ENCODE data around the gene TJAP1. TPM values are rescaled to one million over a fixed set of nuclear protein-coding genes. Genes with fewer than 3 reads are reported as not detected.

Gene TJAP1
- total and polyA plus RNA-seq, 2 donors (not counting 1 experiment from before 2014, with no cell fraction given) = 8.9 to 18.9 TPM

- Histone ChIP-seq H4K20me1 (ENCODE audit: control insufficient read depth, extremely low read depth, insufficient read depth, low read length) (no peaks in the 10 kb centered on the region), H3K4me1 (ENCODE audit: control insufficient read depth, extremely low read depth, insufficient read depth, low read length) (no peaks in the 10 kb centered on the region), H3K79me2 (ENCODE audit: control insufficient read depth, insufficient read depth, low read length) (no peaks in the 10 kb centered on the region), H2AFZ (ENCODE audit: low read length) (no peak overlapping the region), H3K36me3 (ENCODE audit: control insufficient read depth, insufficient read depth, low read length) (peaks cover 2% of the 10 kb centered on the region), H3K4me2 (ENCODE audit: extremely low read depth, insufficient read depth, low read length) (no peak overlapping the region), H3K9ac (ENCODE audit: insufficient read depth, low read length) (no peak overlapping the region), H3K27ac (ENCODE audit: insufficient read depth, low read length) (no peak overlapping the region), H3K9me3 (ENCODE audit: control insufficient read depth, insufficient read depth, low read depth, low read length) (no peaks in the 10 kb centered on the region), H3K4me3 (replicated peaks in 1 of 4; ENCODE audit: control extremely low read depth in 1 of 4, insufficient read depth in 1 of 4, low read depth in 3 of 4, low read length in 4 of 4) (no peak overlapping the region), H3K27me3 (ENCODE audit: control insufficient read depth, insufficient read depth, low read length) (no peaks in the 10 kb centered on the region)
- TF ChIP-seq EZH2 (IDR thresholded peaks at IDR 0.05; ENCODE audit: low read length, missing control alignments) (no peak), CTCF (conservative IDR thresholded peaks at IDR 0.05 in 1 of 2, IDR thresholded peaks at IDR 0.05 in 1 of 2; ENCODE audit: low read depth in 1 of 2, low read length in 2 of 2) (no peak)
- DNase-seq (ENCODE audit: low read depth in 2 of 2) = no peak
These were observed 63.1 kb downstream of the TJAP1 start for GRCh38 chr6:43540507-43540906.

DNA sequence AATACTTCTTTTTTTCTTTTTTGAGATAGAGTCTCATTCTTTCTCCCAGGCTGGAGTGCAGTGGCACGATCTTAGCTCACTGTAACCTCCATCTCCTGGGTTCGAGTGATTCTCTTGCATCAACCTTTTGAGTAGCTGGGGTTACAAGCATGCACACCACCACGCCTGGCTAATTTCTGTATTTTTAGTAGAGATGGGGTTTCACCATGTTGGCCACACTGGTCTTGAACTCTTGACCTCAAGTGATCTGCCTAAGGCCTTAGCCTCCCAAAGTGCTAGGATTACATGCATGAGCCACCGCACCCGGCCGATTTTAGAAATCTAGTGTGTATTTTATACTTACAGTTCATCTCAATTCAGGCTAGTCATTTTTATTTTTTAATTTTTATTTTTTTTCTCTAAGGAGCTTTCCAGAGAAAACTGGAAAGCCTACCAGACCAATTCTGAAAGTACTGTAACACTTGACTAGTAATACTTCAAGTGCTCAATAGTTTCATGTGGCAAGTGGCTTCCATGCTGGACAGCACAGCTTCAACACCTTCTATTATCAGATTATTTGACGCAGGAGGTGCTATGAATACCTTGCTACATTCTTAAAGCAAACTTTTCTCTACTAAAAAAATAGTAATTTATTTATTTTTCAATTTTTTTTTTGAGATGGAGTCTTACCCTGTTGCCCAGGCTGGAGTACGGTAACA lies 64.6 kb downstream of the TJAP1 start:
- Histone ChIP-seq H3K27me3 (ENCODE audit: control insufficient read depth, insufficient read depth, low read length) (no peaks in the 10 kb centered on the region), H3K9me3 (ENCODE audit: control insufficient read depth, insufficient read depth, low read depth, low read length) (no peaks in the 10 kb centered on the region), H3K79me2 (ENCODE audit: control insufficient read depth, insufficient read depth, low read length) (no peaks in the 10 kb centered on the region), H3K9ac (ENCODE audit: insufficient read depth, low read length) (no peak overlapping the region), H3K27ac (ENCODE audit: insufficient read depth, low read length) (no peak overlapping the region), H3K4me3 (replicated peaks in 1 of 4; ENCODE audit: control extremely low read depth in 1 of 4, insufficient read depth in 1 of 4, low read depth in 3 of 4, low read length in 4 of 4) (no peak overlapping the region), H3K36me3 (ENCODE audit: control insufficient read depth, insufficient read depth, low read length) (peaks cover 2% of the 10 kb centered on the region), H2AFZ (ENCODE audit: low read length) (no peak overlapping the region), H3K4me2 (ENCODE audit: extremely low read depth, insufficient read depth, low read length) (no peak overlapping the region), H3K4me1 (ENCODE audit: control insufficient read depth, extremely low read depth, insufficient read depth, low read length) (no peaks in the 10 kb centered on the region), H4K20me1 (ENCODE audit: control insufficient read depth, extremely low read depth, insufficient read depth, low read length) (no peaks in the 10 kb centered on the region)
- no peak for TF ChIP-seq EZH2 (IDR thresholded peaks at IDR 0.05; ENCODE audit: low read length, missing control alignments)
- no peak for TF ChIP-seq CTCF (conservative IDR thresholded peaks at IDR 0.05 in 1 of 2, IDR thresholded peaks at IDR 0.05 in 1 of 2; ENCODE audit: low read depth in 1 of 2, low read length in 2 of 2)
- no peak for DNase-seq (ENCODE audit: low read depth in 2 of 2)

- no peak overlapping the region for H3K4me2 ChIP-seq (ENCODE audit: extremely low read depth, insufficient read depth, low read length)
- H3K9ac ChIP-seq (ENCODE audit: insufficient read depth, low read length) = no peak overlapping the region
- no peak overlapping the region for H3K27ac ChIP-seq (ENCODE audit: insufficient read depth, low read length)
- peaks cover 8% of the 10 kb centered on the region for H3K36me3 ChIP-seq (ENCODE audit: control insufficient read depth, insufficient read depth, low read length)
- H2AFZ ChIP-seq (ENCODE audit: low read length) = no peak overlapping the region
- TF ChIP-seq EZH2 (IDR thresholded peaks at IDR 0.05; ENCODE audit: low read length, missing control alignments) (no peak), CTCF (conservative IDR thresholded peaks at IDR 0.05 in 1 of 2, IDR thresholded peaks at IDR 0.05 in 1 of 2; ENCODE audit: low read depth in 1 of 2, low read length in 2 of 2) (no peak)
- no peaks in the 10 kb centered on the region for H4K20me1 ChIP-seq (ENCODE audit: control insufficient read depth, extremely low read depth, insufficient read depth, low read length)
- H3K4me3 ChIP-seq (replicated peaks in 1 of 4; ENCODE audit: control extremely low read depth in 1 of 4, insufficient read depth in 1 of 4, low read depth in 3 of 4, low read length in 4 of 4) = no peak overlapping the region
- H3K4me1 ChIP-seq (ENCODE audit: control insufficient read depth, extremely low read depth, insufficient read depth, low read length) = no peaks in the 10 kb centered on the region
- H3K9me3 ChIP-seq (ENCODE audit: control insufficient read depth, insufficient read depth, low read depth, low read length) = no peaks in the 10 kb centered on the region
- no peak for DNase-seq (ENCODE audit: low read depth in 2 of 2)
- H3K27me3 ChIP-seq (ENCODE audit: control insufficient read depth, insufficient read depth, low read length) = no peaks in the 10 kb centered on the region
- H3K79me2 ChIP-seq (ENCODE audit: control insufficient read depth, insufficient read depth, low read length) = no peaks in the 10 kb centered on the region
These were observed 67.1 kb downstream of the TJAP1 start for GRCh38 chr6:43544461-43544860.

Measured in fibroblast of lung (primary cell).